ENCODE measurements around the gene CADPS.

CADPS gene

GRCh38 chr3:62479326-62479725 lies 395.9 kb downstream of the CADPS start:
- Histone ChIP-seq H3K9me3 (ENCODE audit: control insufficient read depth, low read length) (no peaks in the 10 kb centered on the region), H3K27ac (ENCODE audit: low read depth, low read length, severe bottlenecking) (no peak overlapping the region), H3K4me3 (ENCODE audit: extremely low read depth, insufficient read depth, low read length, poor library complexity, severe bottlenecking) (no peak overlapping the region), H3K36me3 (ENCODE audit: control insufficient read depth, insufficient read depth, low read length) (no peaks in the 10 kb centered on the region), H3K4me1 (ENCODE audit: control insufficient read depth, insufficient read depth, low read length, poor library complexity, severe bottlenecking) (no peaks in the 10 kb centered on the region)
- 87 to 90% methylated on average over 7 of the region's 9 CpGs for WGBS, 2 experiments (ENCODE audit: insufficient coverage in 2 of 2)

GRCh38 chr3:62475306-62475705 lies 399.9 kb downstream of the CADPS start:
- Histone ChIP-seq H3K36me3 (ENCODE audit: control insufficient read depth, insufficient read depth, low read length) (no peaks in the 10 kb centered on the region), H3K27ac (ENCODE audit: low read depth, low read length, severe bottlenecking) (no peak overlapping the region), H3K4me3 (ENCODE audit: extremely low read depth, insufficient read depth, low read length, poor library complexity, severe bottlenecking) (no peak overlapping the region), H3K4me1 (ENCODE audit: control insufficient read depth, insufficient read depth, low read length, poor library complexity, severe bottlenecking) (no peaks in the 10 kb centered on the region), H3K9me3 (ENCODE audit: control insufficient read depth, low read length) (no peaks in the 10 kb centered on the region)

GRCh38 chr3:62467966-62468722 lies 407.1 kb downstream of the CADPS start:
- H3K4me3 ChIP-seq (ENCODE audit: extremely low read depth, insufficient read depth, low read length, poor library complexity, severe bottlenecking): no peak overlapping the region
- H3K27ac ChIP-seq (ENCODE audit: low read depth, low read length, severe bottlenecking): no peak overlapping the region
- H3K4me1 ChIP-seq (ENCODE audit: control insufficient read depth, insufficient read depth, low read length, poor library complexity, severe bottlenecking): no peaks in the 10 kb centered on the region
- no CpG with 5 or more reads among the region's 4 CpGs for WGBS, 2 experiments (ENCODE audit: insufficient coverage in 2 of 2)
- no peaks in the 10 kb centered on the region for H3K9me3 ChIP-seq (ENCODE audit: control insufficient read depth, low read length)
- no peaks in the 10 kb centered on the region for H3K36me3 ChIP-seq (ENCODE audit: control insufficient read depth, insufficient read depth, low read length)

- Histone ChIP-seq H3K4me1 (ENCODE audit: control insufficient read depth, insufficient read depth, low read length, poor library complexity, severe bottlenecking) (no peaks in the 10 kb centered on the region), H3K36me3 (ENCODE audit: control insufficient read depth, insufficient read depth, low read length) (no peaks in the 10 kb centered on the region), H3K27ac (ENCODE audit: low read depth, low read length, severe bottlenecking) (no peak overlapping the region), H3K4me3 (ENCODE audit: extremely low read depth, insufficient read depth, low read length, poor library complexity, severe bottlenecking) (no peak overlapping the region), H3K9me3 (ENCODE audit: control insufficient read depth, low read length) (no peaks in the 10 kb centered on the region)
- 92 to 93% methylated on average over 4 of the region's 4 CpGs for WGBS, 2 experiments (ENCODE audit: insufficient coverage in 2 of 2)
These were observed 412.4 kb downstream of the CADPS start for GRCh38 chr3:62462788-62463187.

- no peak overlapping the region for H3K27ac ChIP-seq (ENCODE audit: low read depth, low read length, severe bottlenecking)
- 82 to 86% methylated on average over 12 to 13 of the region's 19 CpGs for WGBS, 2 experiments (ENCODE audit: insufficient coverage in 2 of 2)
- no peak overlapping the region for H3K4me3 ChIP-seq (ENCODE audit: extremely low read depth, insufficient read depth, low read length, poor library complexity, severe bottlenecking)
- H3K9me3 ChIP-seq (ENCODE audit: control insufficient read depth, low read length): no peaks in the 10 kb centered on the region
- H3K36me3 ChIP-seq (ENCODE audit: control insufficient read depth, insufficient read depth, low read length): no peaks in the 10 kb centered on the region
- H3K4me1 ChIP-seq (ENCODE audit: control insufficient read depth, insufficient read depth, low read length, poor library complexity, severe bottlenecking): no peaks in the 10 kb centered on the region
These were observed 413.0 kb downstream of the CADPS start for GRCh38 chr3:62462104-62462762.

- Histone ChIP-seq H3K36me3 (ENCODE audit: control insufficient read depth, insufficient read depth, low read length) (no peaks in the 10 kb centered on the region), H3K9me3 (ENCODE audit: control insufficient read depth, low read length) (no peaks in the 10 kb centered on the region), H3K4me3 (ENCODE audit: extremely low read depth, insufficient read depth, low read length, poor library complexity, severe bottlenecking) (no peak overlapping the region), H3K4me1 (ENCODE audit: control insufficient read depth, insufficient read depth, low read length, poor library complexity, severe bottlenecking) (peaks cover 3% of the 10 kb centered on the region), H3K27ac (ENCODE audit: low read depth, low read length, severe bottlenecking) (no peak overlapping the region)
- 65 to 75% methylated on average over 2 to 4 of the region's 4 CpGs for WGBS, 2 experiments (ENCODE audit: insufficient coverage in 2 of 2)
These were observed 420.3 kb downstream of the CADPS start for GRCh38 chr3:62454916-62455315.

- Histone ChIP-seq H3K36me3 (ENCODE audit: control insufficient read depth, insufficient read depth, low read length) (no peaks in the 10 kb centered on the region), H3K4me3 (ENCODE audit: extremely low read depth, insufficient read depth, low read length, poor library complexity, severe bottlenecking) (no peak overlapping the region), H3K27ac (ENCODE audit: low read depth, low read length, severe bottlenecking) (no peak overlapping the region), H3K9me3 (ENCODE audit: control insufficient read depth, low read length) (no peaks in the 10 kb centered on the region), H3K4me1 (ENCODE audit: control insufficient read depth, insufficient read depth, low read length, poor library complexity, severe bottlenecking) (peaks cover 3% of the 10 kb centered on the region)
- WGBS, 2 experiments (ENCODE audit: insufficient coverage in 2 of 2): 89 to 93% methylated on average over 3 to 6 of the region's 6 CpGs
These were observed 421.8 kb downstream of the CADPS start for GRCh38 chr3:62453448-62453847.

- Histone ChIP-seq H3K4me3 (ENCODE audit: extremely low read depth, insufficient read depth, low read length, poor library complexity, severe bottlenecking) (no peak overlapping the region), H3K27ac (ENCODE audit: low read depth, low read length, severe bottlenecking) (no peak overlapping the region), H3K9me3 (ENCODE audit: control insufficient read depth, low read length) (no peaks in the 10 kb centered on the region), H3K36me3 (ENCODE audit: control insufficient read depth, insufficient read depth, low read length) (no peaks in the 10 kb centered on the region), H3K4me1 (ENCODE audit: control insufficient read depth, insufficient read depth, low read length, poor library complexity, severe bottlenecking) (peaks cover 3% of the 10 kb centered on the region)
- 80 to 89% methylated on average over 4 to 5 of the region's 8 CpGs for WGBS, 2 experiments (ENCODE audit: insufficient coverage in 2 of 2)
These were observed 423.9 kb downstream of the CADPS start for GRCh38 chr3:62451211-62451887.

GRCh38 chr3:62446337-62446940 lies 428.8 kb downstream of the CADPS start:
- H3K36me3 ChIP-seq (ENCODE audit: control insufficient read depth, insufficient read depth, low read length): no peaks in the 10 kb centered on the region
- H3K4me1 ChIP-seq (ENCODE audit: control insufficient read depth, insufficient read depth, low read length, poor library complexity, severe bottlenecking): no peaks in the 10 kb centered on the region
- WGBS, 2 experiments (ENCODE audit: insufficient coverage in 2 of 2): 95 to 100% methylated on average over 3 of the region's 5 CpGs
- H3K27ac ChIP-seq (ENCODE audit: low read depth, low read length, severe bottlenecking): no peak overlapping the region
- no peak overlapping the region for H3K4me3 ChIP-seq (ENCODE audit: extremely low read depth, insufficient read depth, low read length, poor library complexity, severe bottlenecking)
- H3K9me3 ChIP-seq (ENCODE audit: control insufficient read depth, low read length): no peaks in the 10 kb centered on the region

- Histone ChIP-seq H3K27ac (ENCODE audit: low read depth, low read length, severe bottlenecking) (no peak overlapping the region), H3K4me3 (ENCODE audit: extremely low read depth, insufficient read depth, low read length, poor library complexity, severe bottlenecking) (no peak overlapping the region), H3K36me3 (ENCODE audit: control insufficient read depth, insufficient read depth, low read length) (no peaks in the 10 kb centered on the region), H3K4me1 (ENCODE audit: control insufficient read depth, insufficient read depth, low read length, poor library complexity, severe bottlenecking) (no peaks in the 10 kb centered on the region), H3K9me3 (ENCODE audit: control insufficient read depth, low read length) (no peaks in the 10 kb centered on the region)
- 67% methylated on average over 1 of the region's 1 CpG; no CpG with 5 or more reads in 1 of the 2 experiments for WGBS, 2 experiments (ENCODE audit: insufficient coverage in 2 of 2)
These were observed 429.9 kb downstream of the CADPS start for GRCh38 chr3:62445275-62445674.

Measured in mesodermal cell (in vitro differentiated cells).